GM10847 (cell line): ENCODE results near the gene MGAT4A.

Source experiments
- POLR2A ChIP-seq: IDR thresholded peaks from 2 replicates; pipeline ENCODE4 v1.6.1; 2011; ENCODE audit not compliant: insufficient read length; ENCODE audit errors: extremely low read depth

The MGAT4A gene

DNA sequence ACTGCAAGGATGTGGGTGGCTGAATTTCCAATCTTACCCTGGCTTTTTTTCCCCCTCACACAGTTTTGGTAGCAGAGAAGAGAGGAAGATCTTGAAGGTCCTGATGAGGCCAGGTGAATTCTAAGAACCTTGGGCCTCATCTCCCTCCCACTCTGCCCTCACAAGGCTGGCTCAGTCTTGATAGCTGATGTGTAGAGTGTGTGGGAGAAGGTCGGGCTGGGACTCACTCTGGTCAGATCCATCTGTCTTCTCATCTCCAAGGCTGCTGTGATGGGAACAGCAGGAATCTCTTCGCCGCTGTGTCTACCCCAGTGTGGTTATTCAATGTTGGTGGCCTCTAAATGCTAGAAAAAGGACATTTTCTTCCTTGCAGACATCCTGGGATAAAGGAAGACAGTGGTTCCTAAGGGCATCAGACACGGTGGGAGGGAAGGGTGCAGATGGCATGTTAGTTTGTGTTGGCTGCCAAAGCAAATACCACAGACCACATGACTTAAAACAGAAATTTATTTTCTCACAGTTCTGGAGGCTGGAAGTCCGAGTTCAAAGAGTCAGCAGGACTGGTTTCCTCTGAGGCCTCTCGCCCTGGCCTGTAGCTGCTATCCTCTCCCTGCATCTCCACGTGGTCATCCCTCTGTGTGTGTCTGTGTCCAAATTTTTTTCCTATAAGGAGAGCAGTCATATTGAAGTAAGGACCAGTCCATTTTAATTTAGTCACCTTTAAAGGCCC, 37.6 kb upstream of the MGAT4A start:
- TF ChIP-seq POLR2A: no peak

DNA sequence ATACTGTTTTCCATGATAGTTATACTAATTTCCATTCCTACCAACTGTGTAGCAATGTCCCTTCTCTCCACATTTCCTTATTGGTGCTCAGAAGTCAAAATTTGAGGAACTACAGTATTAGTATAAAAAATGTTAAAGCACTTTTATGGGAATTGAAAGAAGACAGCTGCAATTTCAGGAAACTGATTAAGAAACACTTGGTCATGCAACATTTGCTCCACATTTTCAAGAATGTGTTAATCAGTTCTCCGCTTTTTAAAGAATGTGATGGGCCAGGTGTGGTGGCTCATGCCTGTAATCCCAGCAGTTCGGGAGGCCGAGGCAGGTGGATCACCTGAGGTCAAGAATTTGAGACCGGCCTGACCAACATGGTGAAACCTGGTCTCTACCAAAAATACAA, 33.6 kb upstream of the MGAT4A start:
- no peak for TF ChIP-seq POLR2A

DNA sequence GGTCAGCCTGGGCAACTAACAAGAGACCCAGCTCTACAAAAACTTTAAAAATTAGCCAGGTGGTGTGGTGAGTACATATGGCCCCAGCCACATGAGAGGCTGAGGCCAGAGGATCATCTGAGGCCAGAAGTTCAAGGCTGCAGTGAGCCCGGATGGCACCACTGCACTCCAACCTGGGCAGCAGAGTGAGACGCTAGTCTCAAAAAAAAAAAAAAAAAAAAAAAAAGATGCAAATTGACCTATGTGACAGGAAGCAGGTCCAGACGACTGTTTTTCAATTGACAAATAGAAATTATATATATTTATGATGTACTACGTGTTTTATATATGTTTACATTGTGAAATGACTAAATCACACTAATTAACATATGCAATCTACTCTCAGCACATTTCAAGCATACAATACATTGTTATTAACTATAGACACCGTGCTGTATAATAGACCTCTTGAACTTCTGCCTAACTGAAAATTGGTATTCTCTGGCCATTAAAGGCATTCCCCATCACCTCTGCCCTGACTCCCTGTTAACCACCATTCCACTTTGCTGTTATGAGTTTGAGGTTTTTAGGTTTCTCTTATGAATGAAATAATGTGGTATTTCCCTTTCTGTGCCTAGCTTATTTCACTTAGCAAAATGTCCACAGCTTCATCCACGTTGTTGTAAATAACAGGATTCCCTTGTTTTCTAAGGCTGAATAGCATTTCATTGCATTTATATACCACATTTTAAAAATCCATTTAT, 32.4 kb upstream of the MGAT4A start:
- TF ChIP-seq POLR2A: no peak

DNA sequence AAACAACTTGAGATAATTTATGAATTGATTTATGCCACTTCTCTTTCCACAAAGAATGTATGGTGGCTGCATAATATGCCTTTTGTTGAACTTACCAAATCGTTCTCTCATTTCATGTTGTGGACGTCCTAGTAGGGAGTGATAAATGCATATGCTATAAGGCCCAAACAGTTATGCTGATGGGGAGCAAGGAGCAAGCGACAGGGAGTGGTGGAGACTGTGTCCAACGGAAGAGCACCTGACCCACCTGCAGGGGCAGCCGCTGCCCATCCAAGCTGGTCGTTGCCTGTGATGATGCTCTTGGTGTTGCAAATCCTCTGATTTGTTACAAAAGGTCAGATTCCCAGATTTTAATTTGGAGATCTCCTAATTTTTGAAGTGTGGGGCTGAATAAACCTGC, 31.0 kb upstream of the MGAT4A start:
- TF ChIP-seq POLR2A: no peak

DNA sequence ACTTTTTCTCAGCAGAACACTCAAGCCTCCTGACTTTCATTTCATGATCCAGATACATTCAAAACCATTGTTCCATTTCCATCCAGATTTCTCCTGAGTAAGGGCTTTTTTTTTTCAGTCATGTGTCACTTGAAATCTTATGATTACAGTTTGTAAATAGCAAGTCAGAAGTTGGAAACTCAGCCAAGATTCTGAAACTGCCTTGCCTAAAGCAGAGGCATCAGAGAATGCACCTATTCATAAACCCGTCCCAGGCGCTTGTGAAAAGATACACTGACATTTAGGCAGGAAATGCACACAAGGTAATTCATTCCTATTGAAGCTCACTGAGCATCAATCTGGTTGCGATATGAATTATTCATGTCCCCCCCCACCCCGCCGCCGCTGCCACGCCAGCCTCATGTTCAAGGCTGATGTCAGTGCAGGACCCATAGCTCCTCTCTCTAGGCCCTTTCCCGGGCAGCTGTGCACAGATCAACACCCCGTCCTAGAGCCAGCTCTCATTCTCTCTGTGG, 30.4 kb upstream of the MGAT4A start:
- no peak for TF ChIP-seq POLR2A

DNA sequence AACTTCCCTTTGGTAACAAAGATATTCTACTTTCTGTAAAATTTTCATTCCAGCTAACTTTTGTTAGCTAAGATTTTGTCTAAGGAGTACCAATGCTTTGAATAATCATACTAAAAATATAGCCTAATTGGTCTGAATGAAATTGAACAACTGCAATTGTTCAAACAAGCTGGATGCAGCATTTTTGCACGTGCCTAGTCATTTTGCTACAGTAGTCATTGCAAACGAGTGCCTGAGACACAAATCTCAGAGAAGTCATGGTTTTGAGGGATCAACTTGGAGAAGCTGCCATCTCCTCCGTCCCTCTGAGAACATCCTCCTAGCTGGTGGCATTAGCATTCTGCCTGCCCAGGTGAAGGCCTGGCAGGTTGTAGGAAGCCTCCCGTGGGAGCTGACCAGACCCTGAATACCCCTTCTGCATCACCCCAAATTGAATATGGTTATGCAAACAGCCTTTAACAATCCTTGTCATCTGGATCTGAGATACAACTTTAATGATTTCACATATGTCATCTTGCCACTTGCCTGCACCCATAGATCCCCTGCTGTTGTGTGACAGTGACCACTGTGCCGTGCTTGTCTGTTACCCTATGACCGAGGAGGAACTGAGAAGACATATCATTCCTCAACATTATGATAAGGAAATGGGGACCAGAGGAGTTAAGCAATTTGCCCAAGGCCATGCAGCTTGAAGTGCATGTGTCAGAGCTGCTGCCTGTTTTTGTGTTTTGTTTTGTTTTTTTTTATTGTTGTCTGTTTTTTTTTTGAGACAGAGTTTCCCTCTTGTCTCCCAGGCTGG, 29.1 kb upstream of the MGAT4A start:
- TF ChIP-seq POLR2A: no peak

DNA sequence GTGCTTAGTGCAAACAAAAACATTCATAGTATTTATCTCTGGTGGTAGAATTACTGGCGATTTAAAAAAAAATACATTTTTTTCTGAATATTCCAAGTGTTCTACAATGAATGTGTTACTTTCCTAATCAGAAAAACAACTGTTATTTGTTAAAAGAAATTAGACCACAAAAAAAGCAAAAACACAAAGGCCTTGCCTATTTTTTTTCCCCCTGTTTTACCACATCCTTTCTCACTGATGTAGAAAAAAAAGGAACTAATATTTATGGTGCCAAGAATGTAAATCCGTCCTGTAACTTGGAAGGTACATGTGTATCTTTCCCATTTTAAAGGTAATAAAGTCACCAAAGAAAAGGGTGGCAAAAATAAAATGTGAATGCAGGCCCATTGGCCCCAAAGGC, 28.4 kb upstream of the MGAT4A start:
- TF ChIP-seq POLR2A: no peak

DNA sequence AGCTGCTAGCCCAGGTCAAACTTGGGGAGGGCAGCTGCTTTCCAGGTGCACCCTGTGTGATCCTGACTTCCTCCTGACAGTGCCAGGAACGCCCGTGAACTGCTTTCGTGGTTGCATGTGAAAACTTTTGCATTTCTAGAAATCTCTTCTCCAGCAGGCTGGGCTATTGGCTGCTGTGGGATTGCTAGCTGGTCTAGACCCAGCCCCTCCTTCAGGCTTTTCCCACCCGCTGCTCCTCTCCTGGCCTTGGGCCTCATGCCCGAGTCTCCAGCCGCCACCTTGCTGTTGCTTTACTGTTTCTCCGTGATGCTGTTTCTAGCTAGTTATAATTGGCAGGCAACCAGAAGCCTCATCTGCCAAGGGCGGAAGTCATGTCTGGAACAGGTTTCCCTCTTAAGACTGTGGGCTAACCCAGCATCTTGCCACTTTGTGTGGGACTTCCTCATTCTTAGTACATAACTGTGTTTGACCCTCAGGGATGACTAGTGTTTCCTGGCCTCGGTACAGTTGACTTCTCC, 27.0 kb upstream of the MGAT4A start:
- no peak for TF ChIP-seq POLR2A

DNA sequence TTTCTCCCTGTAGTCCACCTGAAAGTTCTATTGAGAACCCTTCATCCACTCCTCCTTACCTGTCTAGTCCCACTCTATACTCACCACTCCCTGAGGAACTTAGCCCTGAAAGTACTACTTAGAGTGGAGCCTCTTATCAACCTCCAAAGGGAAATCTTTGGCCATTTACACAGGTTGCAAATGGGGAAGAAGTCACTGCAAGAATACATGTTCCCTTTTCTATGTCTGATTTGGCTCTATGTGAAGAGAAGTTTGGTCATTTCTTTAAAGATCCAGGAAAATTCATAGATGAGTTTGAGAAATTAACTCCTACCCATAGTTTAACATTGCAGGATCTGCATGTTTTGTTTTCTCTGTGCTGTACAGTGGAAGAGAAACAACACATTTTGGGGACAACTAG, 22.9 kb upstream of the MGAT4A start:
- no peak for TF ChIP-seq POLR2A

DNA sequence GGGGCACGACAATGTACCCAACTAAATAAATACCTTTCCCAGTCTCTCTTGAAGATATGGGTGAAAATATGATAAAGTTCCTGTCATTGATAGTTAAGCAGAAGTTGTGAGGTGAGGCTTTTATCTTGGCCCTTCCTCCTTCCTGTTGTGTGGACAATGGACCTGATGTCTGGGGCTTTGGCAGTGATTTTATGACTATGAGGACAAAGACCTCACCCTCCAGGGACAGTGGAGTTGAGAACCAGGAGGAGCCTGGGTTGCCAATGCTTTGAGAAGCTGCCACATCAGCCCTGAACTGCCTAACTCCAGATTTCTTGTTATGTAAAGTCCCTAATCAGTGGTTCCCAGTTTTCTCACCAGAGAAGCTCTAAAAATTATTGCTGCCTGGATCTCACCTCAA, 20.8 kb upstream of the MGAT4A start:
- no peak for TF ChIP-seq POLR2A

DNA sequence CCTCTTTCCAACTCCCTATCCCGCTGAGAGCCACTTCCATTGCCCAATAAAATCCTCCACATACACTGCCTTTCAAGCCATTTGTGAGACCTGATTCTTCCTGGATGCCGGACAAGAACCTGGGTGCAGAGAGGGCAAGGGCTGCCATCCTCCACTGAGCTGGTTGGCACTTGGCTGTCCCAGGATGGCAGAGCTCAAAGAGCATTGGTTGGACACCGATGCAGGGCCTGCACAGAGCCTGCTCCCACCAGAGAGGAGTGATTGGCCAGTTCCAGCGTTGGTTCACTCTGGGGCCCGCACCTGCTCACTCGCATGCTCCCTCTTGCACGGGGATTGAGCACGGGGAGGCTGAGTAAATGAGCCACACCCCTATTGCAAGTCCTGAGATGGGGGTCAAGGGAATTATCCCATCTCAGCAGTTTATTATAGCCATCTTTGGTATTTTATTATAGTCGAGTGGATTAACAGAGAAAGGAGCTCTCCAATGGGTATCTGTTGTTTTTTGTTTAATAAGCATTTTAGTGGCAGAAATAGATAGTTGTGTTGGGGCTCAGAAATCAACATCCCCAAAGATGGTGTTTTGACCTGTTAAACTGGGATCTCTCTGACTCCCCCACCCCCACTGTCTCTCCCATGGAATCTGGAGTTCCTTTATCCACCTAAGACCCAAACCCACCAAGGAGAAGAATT, 19.8 kb upstream of the MGAT4A start:
- TF ChIP-seq POLR2A: no peak

DNA sequence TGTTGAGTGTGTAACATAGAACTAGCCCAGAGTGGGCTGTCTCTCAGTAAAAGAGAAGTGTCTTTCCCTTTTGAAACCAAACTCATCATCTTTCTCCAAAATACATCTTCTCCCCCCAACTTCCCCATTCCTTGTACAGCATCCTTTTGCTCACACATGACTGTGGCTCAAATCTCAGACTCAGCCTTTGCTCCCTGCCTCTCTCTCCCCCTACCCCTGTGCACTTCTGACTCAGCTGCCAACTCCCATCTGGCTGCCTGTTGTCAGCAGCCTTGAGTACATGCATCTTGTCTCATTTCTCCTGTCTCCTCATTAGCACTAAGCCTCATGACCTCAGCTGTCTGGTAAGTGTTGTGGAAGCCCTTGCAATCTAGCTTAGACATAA, 18.1 kb upstream of the MGAT4A start:
- TF ChIP-seq POLR2A: no peak

DNA sequence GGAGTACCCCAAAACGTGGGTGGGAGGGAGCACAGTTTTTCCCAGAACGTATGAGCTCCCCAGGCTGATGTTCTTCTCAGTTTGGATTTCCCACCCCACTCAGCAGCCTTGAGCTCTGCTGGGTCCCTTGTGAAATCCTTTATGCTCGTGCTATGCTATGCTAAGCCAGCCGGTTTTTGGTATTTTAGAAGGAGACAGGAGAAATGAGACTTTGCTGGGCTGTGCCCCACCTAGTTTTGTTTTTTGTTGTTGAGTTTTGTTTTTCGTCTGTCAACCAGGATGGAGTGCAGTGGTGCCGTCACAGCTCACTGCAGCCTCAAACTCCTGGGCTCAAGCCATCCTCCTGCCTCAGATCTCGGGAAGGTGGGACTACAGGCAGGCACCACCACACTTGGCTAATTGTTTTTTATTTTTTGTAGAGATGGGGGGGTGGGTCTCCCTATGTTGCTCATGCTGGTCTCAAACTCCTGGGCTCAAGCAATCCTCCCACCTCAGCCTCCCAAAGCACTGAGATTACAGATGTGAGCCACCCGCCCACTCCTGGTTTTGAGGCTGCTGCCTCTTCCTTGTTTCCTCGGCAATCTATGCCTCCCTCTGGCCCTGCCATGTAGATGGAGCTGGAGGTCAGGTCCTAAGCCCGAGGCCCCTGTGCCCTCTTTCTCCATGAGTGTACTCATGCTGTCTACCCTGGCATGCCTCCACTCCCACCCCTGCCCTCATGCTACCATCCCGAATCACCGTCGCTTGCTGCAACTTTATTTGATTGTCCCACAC, 17.5 kb upstream of the MGAT4A start:
- TF ChIP-seq POLR2A: no peak

DNA sequence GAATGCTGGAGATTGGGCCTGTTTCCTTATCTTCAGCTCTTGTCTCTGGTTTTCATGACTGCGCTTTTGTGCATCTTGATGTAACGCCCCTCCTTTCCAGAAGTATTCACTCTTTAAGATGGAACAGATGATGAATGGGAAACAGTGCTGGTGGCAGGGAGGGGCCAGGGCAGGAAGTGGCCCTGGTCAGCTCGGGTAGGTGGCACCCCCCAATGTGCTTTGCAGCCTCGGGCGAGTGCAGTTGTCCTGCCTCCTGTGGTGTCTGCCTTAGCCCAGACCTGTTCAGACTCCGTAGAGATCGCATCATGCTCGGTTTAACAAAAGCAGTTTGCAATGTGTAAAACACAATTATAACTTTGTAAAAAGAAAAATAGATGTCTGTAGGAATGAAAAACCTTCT, 17.0 kb upstream of the MGAT4A start:
- no peak for TF ChIP-seq POLR2A

DNA sequence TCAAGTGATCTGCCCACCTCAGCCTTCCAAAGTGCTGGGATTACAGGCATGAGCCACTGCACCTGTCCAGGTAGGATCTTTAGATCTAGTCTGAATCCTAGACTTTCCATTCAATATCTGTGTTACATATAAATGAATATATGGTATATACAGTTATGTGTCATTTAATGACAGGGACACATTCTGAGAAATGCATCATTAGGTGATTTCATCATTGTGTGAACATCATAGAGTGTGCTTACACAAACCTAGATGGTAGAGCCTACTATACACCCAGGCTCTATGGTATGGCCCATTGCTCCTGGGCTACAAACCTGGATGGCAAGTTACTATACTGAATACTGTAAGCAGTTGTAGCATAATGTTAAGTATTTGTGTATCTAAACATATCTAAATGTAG, 15.5 kb upstream of the MGAT4A start:
- no peak for TF ChIP-seq POLR2A

DNA sequence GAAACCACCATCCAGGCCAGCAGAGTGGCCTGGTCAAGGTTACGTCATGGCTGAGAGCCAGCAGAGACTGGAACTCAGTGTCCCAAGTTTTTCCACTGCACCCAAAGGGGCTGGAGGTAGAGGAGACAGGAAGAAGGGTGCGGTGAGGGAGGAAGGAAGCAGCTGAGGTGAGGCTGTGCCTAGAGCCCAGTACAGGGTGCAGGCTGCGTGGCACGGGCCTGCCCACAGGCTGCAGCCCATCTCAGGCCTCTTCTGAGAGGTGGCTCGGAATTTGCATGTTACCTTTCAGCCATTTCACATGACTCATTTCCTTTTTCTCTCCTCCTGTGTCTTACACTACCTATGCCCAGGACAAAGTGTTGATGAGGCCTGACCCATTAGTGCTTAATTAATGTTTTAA, 13.7 kb upstream of the MGAT4A start:
- TF ChIP-seq POLR2A: no peak
